H1 (cell line): Measurements from ENCODE around the gene ZNF695. TPM values are rescaled to one million over a fixed set of nuclear protein-coding genes. Genes with fewer than 3 reads are reported as not detected.

Experiments
- FOSL1 ChIP-seq: IDR thresholded peaks from 2 replicates; pipeline ENCODE4 v1.6.1; 2011; ENCODE audit warnings: mild to moderate bottlenecking, low read depth, low read length, moderate library complexity; ENCODE audit not compliant: insufficient read depth
- POU5F1 ChIP-seq: IDR thresholded peaks from 2 replicates; pipeline ENCODE4 v1.6.1; 2011; ENCODE audit warnings: low read depth, mild to moderate bottlenecking, low read length, moderate library complexity
- RFX5 ChIP-seq: IDR thresholded peaks from 2 replicates; pipeline ENCODE4 v1.6.1; 2011; ENCODE audit warnings: low read depth, low read length, improper control_type of control experiment, borderline replicate concordance
- polyA plus RNA-seq, 7 experiments: library from polyadenylated mRNA; depleted of rRNA in 3 of 7; stranded (reverse) in 5 of 7; unstranded in 2 of 7; fragments of >200 nt in 5 of 7; fragments of 200-250 nt in 2 of 7; gene quantifications; 1 replicate in 5 of 7; 2 replicates in 1 of 7; 4 replicates in 1 of 7; pipeline versions ENCODE4 v1.2.1 to v1.2.3, GENCODE V29; 2011 to 2013; ENCODE audit warnings: missing spikeins in 2 of 7, mixed read lengths in 2 of 7
- total RNA-seq: library from RNA; stranded (reverse); fragmentation: NEBNext Ultra II Directional; extraction: Animal tissue kit (Norgen Biotek cat#: 25700); gene quantifications from 2 replicates; pipeline ENCODE4 v1.2.1, GENCODE V29; 2021

The ZNF695 gene
- total and polyA plus RNA-seq, 2 of the 8 experiments (the other 6 are each of a cell fraction or from before 2014, with no cell fraction given), result 9.2 to 27.0 TPM

DNA sequence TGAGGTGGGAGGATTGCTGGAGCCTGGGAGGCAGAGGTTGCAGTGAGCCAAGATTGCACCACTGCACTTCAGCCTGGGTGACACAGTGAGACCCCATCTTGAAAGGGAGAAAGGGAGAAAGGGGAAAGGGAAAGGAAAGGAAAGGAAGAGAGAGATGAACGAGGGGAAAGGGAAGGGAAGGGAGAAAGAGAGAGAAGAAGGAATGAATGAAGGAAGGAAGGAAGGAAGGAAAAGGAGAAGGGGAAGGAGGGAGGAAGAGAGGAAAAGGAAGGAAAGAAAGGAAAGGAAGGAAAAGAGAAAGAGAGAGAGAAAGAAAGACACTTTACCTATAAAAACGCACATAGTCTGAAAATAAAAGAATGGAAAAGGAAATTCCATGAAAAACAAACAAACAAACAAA, 18.0 kb downstream of the ZNF695 start (continued):
- TF ChIP-seq FOSL1, result no peak
- TF ChIP-seq POU5F1, result no peak
- TF ChIP-seq RFX5, result no peak
- TF ChIP-seq, all 59 proteins: peak for 0
